Activated naive CD8-positive, alpha-beta T cell (primary cell): Measurements from ENCODE around the gene TMEM17.
"Not testable (repeated sequence)": the region's sequence is repeated elsewhere in the genome, so short reads cannot be mapped to it uniquely, and the experiment has no call there.

Experiments
- H3K27ac Mint-ChIP-seq: one replicate; pipeline ENCODE4 v1.8.0; 2021; ENCODE audit warnings: mixed read lengths
- H3K27me3 Mint-ChIP-seq: one replicate; pipeline ENCODE4 v1.8.0; 2021; ENCODE audit warnings: mixed read lengths
- H3K36me3 Mint-ChIP-seq: one replicate; pipeline ENCODE4 v1.8.0; 2021; ENCODE audit warnings: mixed read lengths
- H3K4me1 Mint-ChIP-seq: one replicate; pipeline ENCODE4 v1.8.0; 2021; ENCODE audit warnings: low read depth, mixed read lengths
- H3K4me3 Mint-ChIP-seq: one replicate; pipeline ENCODE4 v1.8.0; 2021; ENCODE audit warnings: mild to moderate bottlenecking, mixed read lengths
- H3K9me3 Mint-ChIP-seq: one replicate; pipeline ENCODE4 v1.8.0; 2021; ENCODE audit warnings: low read depth, mixed read lengths

The TMEM17 gene, protein sequence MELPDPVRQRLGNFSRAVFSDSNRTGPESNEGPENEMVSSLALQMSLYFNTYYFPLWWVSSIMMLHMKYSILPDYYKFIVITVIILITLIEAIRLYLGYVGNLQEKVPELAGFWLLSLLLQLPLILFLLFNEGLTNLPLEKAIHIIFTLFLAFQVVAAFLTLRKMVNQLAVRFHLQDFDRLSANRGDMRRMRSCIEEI

DNA sequence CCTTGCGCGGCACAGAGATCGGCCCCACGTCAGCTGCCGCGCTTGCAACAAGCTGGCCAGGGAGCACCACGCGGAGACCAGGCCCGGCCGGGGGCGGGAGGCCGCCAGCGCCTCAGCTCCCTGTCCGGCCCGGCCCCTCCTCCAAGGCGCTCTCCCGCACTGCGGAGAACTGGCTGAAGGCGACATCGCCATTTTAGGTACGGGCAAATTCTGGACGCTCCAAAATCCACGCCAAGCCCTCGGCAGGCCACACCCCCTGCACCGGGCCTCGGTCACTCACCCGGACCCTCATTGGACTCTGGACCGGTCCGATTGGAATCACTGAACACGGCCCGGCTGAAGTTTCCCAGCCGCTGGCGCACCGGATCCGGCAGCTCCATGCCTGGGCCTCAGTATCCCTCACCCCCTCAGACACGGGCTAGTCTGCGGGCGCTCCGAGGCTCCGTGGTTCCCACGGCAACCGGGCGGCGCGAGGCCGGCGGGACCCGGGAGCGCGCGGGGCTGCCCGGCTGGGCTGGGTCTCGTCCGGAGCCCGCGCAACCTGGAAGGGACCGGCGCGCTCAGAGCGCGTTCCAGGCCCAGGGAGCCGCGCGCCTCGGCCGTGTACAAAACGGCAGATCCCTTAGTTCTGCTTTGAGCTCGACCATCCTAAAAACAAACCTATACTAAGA is at the start of gene TMEM17:
Gene TMEM17, minus strand, starts transcription at position 446 of the 671 bp plus-strand sequence. Its CDS starts 66 bp downstream, at position 380.
- H3K36me3 Mint-ChIP-seq, result no peaks in the 10 kb centered on the region
- peak within 1 kb of the TSS; percentile 87 for H3K4me3 Mint-ChIP-seq
- H3K4me1 Mint-ChIP-seq, result peaks cover 8% of the 10 kb centered on the region
- H3K9me3 Mint-ChIP-seq, result no peaks in the 10 kb centered on the region
- peak within 1 kb of the TSS; percentile 42 for H3K27ac Mint-ChIP-seq
- H3K27me3 Mint-ChIP-seq, result peaks cover 20% of the 10 kb centered on the region

GRCh38 chr2:62554440-62554839 is 48.4 kb upstream of the TMEM17 start:
- Mint-ChIP-seq H3K9me3 (peaks cover 6% of the 10 kb centered on the region), H3K27me3 (peaks cover 20% of the 10 kb centered on the region), H3K4me3 (no peak overlapping the region), H3K4me1 (no peaks in the 10 kb centered on the region), H3K27ac (no peak overlapping the region), H3K36me3 (peaks cover 3% of the 10 kb centered on the region)

GRCh38 chr2:62550461-62550860 is 44.5 kb upstream of the TMEM17 start:
- Mint-ChIP-seq H3K9me3 (no peaks in the 10 kb centered on the region), H3K4me3 (no peak overlapping the region), H3K4me1 (no peaks in the 10 kb centered on the region), H3K27me3 (peaks cover 15% of the 10 kb centered on the region), H3K36me3 (no peaks in the 10 kb centered on the region), H3K27ac (no peak overlapping the region)

DNA sequence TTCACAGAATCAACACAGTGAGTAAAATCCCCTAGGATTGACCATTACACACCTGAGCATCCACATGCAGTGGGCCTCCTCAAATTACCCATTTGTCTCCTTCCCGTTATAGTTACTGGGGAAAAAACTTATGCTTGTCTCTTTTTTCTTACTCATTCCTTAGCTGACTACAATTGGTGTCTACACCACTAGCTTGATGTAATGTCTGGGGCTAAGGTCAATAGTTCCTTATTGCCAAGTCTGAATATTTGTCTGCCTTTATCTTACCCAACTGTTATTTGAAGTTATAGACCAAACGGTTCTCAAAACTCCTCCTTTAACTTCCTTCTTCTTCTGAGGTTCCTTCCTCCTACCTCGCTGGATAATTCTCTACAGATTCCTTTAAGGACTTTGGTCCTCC is 41.9 kb upstream of the TMEM17 start:
- Mint-ChIP-seq H3K27me3 (peaks cover 4% of the 10 kb centered on the region), H3K4me1 (no peaks in the 10 kb centered on the region), H3K9me3 (no peaks in the 10 kb centered on the region), H3K4me3 (no peak overlapping the region), H3K36me3 (no peaks in the 10 kb centered on the region), H3K27ac (no peak overlapping the region)

DNA sequence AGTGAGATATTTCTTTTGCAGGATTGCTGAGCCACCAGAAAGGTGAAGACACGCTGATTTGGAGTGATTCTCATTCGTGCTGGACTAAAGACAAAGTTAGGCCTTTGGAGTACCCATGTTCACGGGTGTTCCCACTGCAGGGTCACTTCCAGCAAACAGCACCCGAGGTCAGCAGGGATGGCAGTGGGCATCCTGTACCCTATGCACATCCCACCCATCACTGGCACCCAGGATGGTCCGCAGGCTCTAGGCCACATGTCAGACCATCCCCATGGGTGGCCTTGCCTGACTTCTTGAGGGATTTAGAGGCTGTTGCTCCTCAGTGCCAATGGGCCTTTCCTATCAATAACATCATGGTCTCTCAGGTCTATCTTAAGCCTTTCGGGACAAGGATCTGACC is 39.3 kb upstream of the TMEM17 start:
- no peaks in the 10 kb centered on the region for H3K9me3 Mint-ChIP-seq
- no peaks in the 10 kb centered on the region for H3K4me1 Mint-ChIP-seq
- no peak overlapping the region for H3K27ac Mint-ChIP-seq
- H3K36me3 Mint-ChIP-seq, result no peaks in the 10 kb centered on the region
- no peaks in the 10 kb centered on the region for H3K27me3 Mint-ChIP-seq
- H3K4me3 Mint-ChIP-seq, result no peak overlapping the region

- Mint-ChIP-seq H3K27ac (no peak overlapping the region), H3K4me3 (no peak overlapping the region), H3K27me3 (peaks cover 16% of the 10 kb centered on the region), H3K4me1 (no peaks in the 10 kb centered on the region), H3K9me3 (no peaks in the 10 kb centered on the region), H3K36me3 (no peaks in the 10 kb centered on the region)
Measured at GRCh38 chr2:62540408-62541168, 34.6 kb upstream of the TMEM17 start.

DNA sequence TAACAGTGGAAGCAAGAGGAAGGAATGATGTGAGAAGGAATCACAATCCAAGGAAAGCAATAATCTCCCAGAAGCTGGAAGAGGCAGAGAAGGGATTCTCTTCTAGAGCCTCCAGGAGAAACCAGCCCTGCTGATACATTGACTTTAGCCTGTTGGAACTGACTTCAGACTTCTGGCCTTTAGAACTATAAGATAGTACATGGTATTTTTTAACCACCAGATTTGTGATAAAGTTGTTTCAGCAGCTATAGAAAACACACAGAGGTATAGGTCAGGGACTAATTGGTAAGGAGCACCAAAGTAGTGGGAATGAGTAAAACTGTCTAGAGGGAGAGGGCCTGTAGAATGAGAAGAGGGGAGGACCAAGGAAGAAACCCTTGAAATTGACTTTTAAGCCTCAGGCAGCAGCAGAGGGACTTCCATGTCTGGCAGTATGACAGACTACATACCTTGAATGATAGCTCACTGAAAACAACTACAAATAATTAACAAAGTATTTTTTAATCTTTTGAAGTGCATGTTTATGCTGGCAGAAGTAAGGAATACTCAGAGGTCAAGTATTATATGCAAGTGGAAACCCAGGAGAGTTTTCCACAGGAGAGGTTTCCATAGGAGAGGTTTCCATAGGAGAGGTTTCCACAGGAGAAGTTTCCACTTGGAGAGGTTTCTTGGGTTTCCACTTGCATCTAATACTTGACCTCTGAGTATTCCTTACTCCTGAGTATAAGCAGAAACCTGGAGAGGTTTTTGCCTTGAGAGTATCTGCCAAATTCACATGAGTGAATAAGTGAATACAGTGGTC is 33.8 kb upstream of the TMEM17 start:
- Mint-ChIP-seq H3K27me3 (peaks cover 18% of the 10 kb centered on the region), H3K36me3 (no peaks in the 10 kb centered on the region), H3K4me1 (no peaks in the 10 kb centered on the region), H3K27ac (no peak overlapping the region), H3K4me3 (no peak overlapping the region), H3K9me3 (peaks cover 2% of the 10 kb centered on the region)

DNA sequence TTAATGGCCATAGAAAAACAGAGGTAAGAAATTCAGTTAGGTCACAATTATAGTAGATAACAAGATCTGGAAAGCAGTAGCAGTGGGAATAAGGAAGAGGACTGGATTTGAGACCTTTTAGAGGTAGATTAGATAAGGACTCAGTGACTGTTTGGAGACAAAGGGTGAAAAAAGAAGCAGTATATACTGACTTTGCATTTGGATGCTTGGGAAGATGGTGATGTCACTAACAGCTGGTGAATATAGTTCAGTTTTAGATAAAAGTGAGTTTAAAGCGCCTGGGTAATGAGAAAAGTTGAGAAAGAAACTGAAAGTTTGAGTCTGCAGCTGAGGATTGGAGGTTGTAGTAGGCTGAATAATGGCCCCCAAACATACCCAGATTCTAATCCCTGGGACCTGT is 32.8 kb upstream of the TMEM17 start:
- Mint-ChIP-seq H3K36me3 (no peaks in the 10 kb centered on the region), H3K4me3 (no peak overlapping the region), H3K9me3 (peaks cover 6% of the 10 kb centered on the region), H3K27me3 (peaks cover 21% of the 10 kb centered on the region), H3K27ac (no peak overlapping the region), H3K4me1 (no peaks in the 10 kb centered on the region)

GRCh38 chr2:62537814-62538213 is 31.8 kb upstream of the TMEM17 start:
- H3K9me3 Mint-ChIP-seq, result peaks cover 12% of the 10 kb centered on the region
- no peak overlapping the region for H3K4me3 Mint-ChIP-seq
- H3K27ac Mint-ChIP-seq, result no peak overlapping the region
- H3K4me1 Mint-ChIP-seq, result no peaks in the 10 kb centered on the region
- peaks cover 21% of the 10 kb centered on the region for H3K27me3 Mint-ChIP-seq
- H3K36me3 Mint-ChIP-seq, result no peaks in the 10 kb centered on the region

- H3K4me1 Mint-ChIP-seq, result no peaks in the 10 kb centered on the region
- H3K27me3 Mint-ChIP-seq, result peaks cover 24% of the 10 kb centered on the region
- no peak overlapping the region for H3K4me3 Mint-ChIP-seq
- no peak overlapping the region for H3K27ac Mint-ChIP-seq
- H3K36me3 Mint-ChIP-seq, result no peaks in the 10 kb centered on the region
- peaks cover 12% of the 10 kb centered on the region for H3K9me3 Mint-ChIP-seq
Measured at GRCh38 chr2:62536873-62537547, 31.0 kb upstream of the TMEM17 start.

DNA sequence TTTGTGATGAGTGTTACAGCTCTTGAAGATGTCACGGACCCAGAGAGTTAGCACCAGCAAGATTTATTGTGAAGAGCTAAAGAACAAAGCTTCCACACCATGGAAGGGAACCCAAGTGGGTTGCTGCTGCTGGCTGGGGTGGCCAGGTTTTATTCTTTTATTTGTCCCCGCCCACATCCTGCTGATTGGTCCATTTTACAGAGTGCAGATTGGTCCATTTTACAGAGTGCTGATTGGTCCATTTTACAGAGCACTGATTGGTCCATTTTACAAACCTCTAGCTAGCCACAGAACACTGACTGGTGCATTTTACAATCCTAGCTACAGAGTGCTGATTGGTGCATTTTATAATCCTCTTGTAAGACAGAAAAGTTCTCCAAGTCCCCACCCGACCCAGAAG is 29.5 kb upstream of the TMEM17 start:
- not testable (repeated sequence) for H3K27ac Mint-ChIP-seq, H3K4me1 Mint-ChIP-seq, H3K36me3 Mint-ChIP-seq, H3K4me3 Mint-ChIP-seq
- Mint-ChIP-seq H3K9me3 (peaks cover 12% of the 10 kb centered on the region), H3K27me3 (peaks cover 29% of the 10 kb centered on the region)

- Mint-ChIP-seq H3K4me1 (no peaks in the 10 kb centered on the region), H3K9me3 (peaks cover 12% of the 10 kb centered on the region), H3K27ac (no peak overlapping the region), H3K27me3 (peaks cover 17% of the 10 kb centered on the region), H3K4me3 (no peak overlapping the region), H3K36me3 (no peaks in the 10 kb centered on the region)
Measured at GRCh38 chr2:62531594-62531993, 25.6 kb upstream of the TMEM17 start.

- H3K36me3 Mint-ChIP-seq, result no peaks in the 10 kb centered on the region
- peaks cover 13% of the 10 kb centered on the region for H3K27me3 Mint-ChIP-seq
- H3K27ac Mint-ChIP-seq, result no peak overlapping the region
- no peak overlapping the region for H3K4me3 Mint-ChIP-seq
- peaks cover 10% of the 10 kb centered on the region for H3K9me3 Mint-ChIP-seq
- no peaks in the 10 kb centered on the region for H3K4me1 Mint-ChIP-seq
Measured at GRCh38 chr2:62529758-62530157, 23.8 kb upstream of the TMEM17 start.

- H3K4me1 Mint-ChIP-seq, result no peaks in the 10 kb centered on the region
- no peaks in the 10 kb centered on the region for H3K9me3 Mint-ChIP-seq
- H3K27ac Mint-ChIP-seq, result no peak overlapping the region
- no peak overlapping the region for H3K4me3 Mint-ChIP-seq
- no peaks in the 10 kb centered on the region for H3K36me3 Mint-ChIP-seq
- peaks cover 18% of the 10 kb centered on the region for H3K27me3 Mint-ChIP-seq
Measured at GRCh38 chr2:62527478-62528210, 21.6 kb upstream of the TMEM17 start.
